ENCODE results near the gene UGT1A5. TPM values are rescaled to one million over a fixed set of nuclear protein-coding genes. Genes with fewer than 3 reads are reported as not detected.

Gene UGT1A5
- total and polyA plus RNA-seq, 2 of the 13 experiments (the other 11 are each of a cell fraction or from before 2014, with no cell fraction given) = not detected

DNA sequence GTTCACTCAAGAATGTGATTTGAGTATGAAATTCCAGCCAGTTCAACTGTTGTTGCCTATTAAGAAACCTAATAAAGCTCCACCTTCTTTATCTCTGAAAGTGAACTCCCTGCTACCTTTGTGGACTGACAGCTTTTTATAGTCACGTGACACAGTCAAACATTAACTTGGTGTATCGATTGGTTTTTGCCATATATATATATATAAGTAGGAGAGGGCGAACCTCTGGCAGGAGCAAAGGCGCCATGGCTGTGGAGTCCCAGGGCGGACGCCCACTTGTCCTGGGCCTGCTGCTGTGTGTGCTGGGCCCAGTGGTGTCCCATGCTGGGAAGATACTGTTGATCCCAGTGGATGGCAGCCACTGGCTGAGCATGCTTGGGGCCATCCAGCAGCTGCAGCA, 47.3 kb downstream of the UGT1A5 start, which contains the start of gene UGT1A1:
Gene UGT1A1 (plus strand): TSS at position 228 of the 400 bp plus-strand sequence. CDS start 18 bp downstream, at position 246.
- peaks cover 46% of the 10 kb centered on the region for H3K4me1 ChIP-seq (ENCODE audit: insufficient read depth, low read length)
- no peak within 1 kb of the TSS for H3K27ac ChIP-seq (ENCODE audit: extremely low read length, insufficient read depth, low read length)
- H3K9ac ChIP-seq (ENCODE audit: insufficient read depth, low read depth, low read length) = no peak within 1 kb of the TSS
- no peak within 1 kb of the TSS for H3K4me3 ChIP-seq (replicated peaks in 1 of 3; ENCODE audit: insufficient read depth in 1 of 3, low read depth in 2 of 3, low read length in 3 of 3)
- DNase-seq (ENCODE audit: low spot score) (peak; percentile 30), ATAC-seq (peak; percentile 13; the same call in 1 of the 3 replicates), FAIRE-seq (no peak)
- intact Hi-C loops (cut with micrococcal nuclease; ENCODE audit: unreplicated experiment) = no loop called here
- 62% methylated on average over 6 of the region's 6 CpGs for WGBS (ENCODE audit: low lambda C conversion rate)
- no peaks in the 10 kb centered on the region for H3K36me3 ChIP-seq (replicated peaks in 1 of 2; ENCODE audit: control insufficient read depth in 1 of 2, insufficient read depth in 2 of 2, low read length in 2 of 2)
- no peaks in the 10 kb centered on the region for H4K20me1 ChIP-seq (ENCODE audit: insufficient read depth, low read length)
- ChIA-PET CTCF (ENCODE audit: low intra/inter-chr PET ratio, low total read pairs) (no interaction called here), POLR2A (no interaction called here)
- H3K9me3 ChIP-seq (ENCODE audit: low read length) = no peaks in the 10 kb centered on the region
- peaks cover 9 to 74% of the 10 kb centered on the region in 2 experiments; a peak in 3 of 5 replicates for H3K27me3 ChIP-seq (ENCODE audit: control insufficient read depth in 1 of 2, insufficient read depth in 2 of 2, low read length in 2 of 2)
- H2AFZ ChIP-seq (ENCODE audit: low read length) = no peak within 1 kb of the TSS
- no peak within 1 kb of the TSS for H3K4me2 ChIP-seq (ENCODE audit: low read depth, low read length)
- in situ Hi-C loops (cut with HindIII; ENCODE audit: extremely low pct_ligation_motif_present, low pct_unique_long_range_greater_than_20kb) = no loop called here
- H3K79me2 ChIP-seq (ENCODE audit: insufficient read depth, low read length) = no peaks in the 10 kb centered on the region
- BruUV-seq (replicated peaks) = no TSS peak
- TF ChIP-seq ZNF10 (CRISPR knock-in tag; IDR thresholded peaks at IDR 0.05; ENCODE audit: borderline replicate concordance, low read depth) (no peak), FOXK2 (IDR thresholded peaks at IDR 0.05) (no peak), GTF3A (CRISPR knock-in tag; conservative IDR thresholded peaks at IDR 0.05) (no peak), PHF5A (CRISPR knock-in tag; IDR thresholded peaks at IDR 0.05; ENCODE audit: low read depth, unreplicated experiment) (no peak), ZNF20 (CRISPR knock-in tag; IDR thresholded peaks at IDR 0.05) (no peak), ZNF564 (CRISPR knock-in tag; IDR thresholded peaks at IDR 0.05) (peak; percentile 44; the same call in 1 of the 2 replicates), ZNF335 (CRISPR knock-in tag; IDR thresholded peaks at IDR 0.05) (no peak), KLF12 (CRISPR knock-in tag; IDR thresholded peaks at IDR 0.05; ENCODE audit: borderline replicate concordance) (no peak), ZSCAN31 (CRISPR knock-in tag; IDR thresholded peaks at IDR 0.05; ENCODE audit: low read depth) (no peak), ZBTB20 (CRISPR knock-in tag; IDR thresholded peaks at IDR 0.05; ENCODE audit: borderline replicate concordance, low read depth) (peak; percentile 34; the same call in 1 of the 2 replicates), ZNF792 (CRISPR knock-in tag; IDR thresholded peaks at IDR 0.05) (no peak), USF2 (IDR thresholded peaks at IDR 0.05; ENCODE audit: low read depth, low read length) (peak; percentile 81), USF2 (CRISPR knock-in tag; IDR thresholded peaks at IDR 0.05; ENCODE audit: borderline replicate concordance) (peak; percentile 70; the same call in 1 of the 2 replicates), PAXIP1 (CRISPR knock-in tag; conservative IDR thresholded peaks at IDR 0.05) (no peak), NFE2L2 (IDR thresholded peaks at IDR 0.05; ENCODE audit: low read length) (no peak), ZNF101 (CRISPR knock-in tag; IDR thresholded peaks at IDR 0.05; ENCODE audit: borderline replicate concordance, low read depth) (no peak), MED13 (CRISPR knock-in tag; IDR thresholded peaks at IDR 0.05) (no peak), BHLHE40 (IDR thresholded peaks at IDR 0.05; ENCODE audit: low read length) (0 out of 2 replicates have a peak, but pooled peaks have one; percentile 16)
- TF ChIP-seq, protein P1, sequence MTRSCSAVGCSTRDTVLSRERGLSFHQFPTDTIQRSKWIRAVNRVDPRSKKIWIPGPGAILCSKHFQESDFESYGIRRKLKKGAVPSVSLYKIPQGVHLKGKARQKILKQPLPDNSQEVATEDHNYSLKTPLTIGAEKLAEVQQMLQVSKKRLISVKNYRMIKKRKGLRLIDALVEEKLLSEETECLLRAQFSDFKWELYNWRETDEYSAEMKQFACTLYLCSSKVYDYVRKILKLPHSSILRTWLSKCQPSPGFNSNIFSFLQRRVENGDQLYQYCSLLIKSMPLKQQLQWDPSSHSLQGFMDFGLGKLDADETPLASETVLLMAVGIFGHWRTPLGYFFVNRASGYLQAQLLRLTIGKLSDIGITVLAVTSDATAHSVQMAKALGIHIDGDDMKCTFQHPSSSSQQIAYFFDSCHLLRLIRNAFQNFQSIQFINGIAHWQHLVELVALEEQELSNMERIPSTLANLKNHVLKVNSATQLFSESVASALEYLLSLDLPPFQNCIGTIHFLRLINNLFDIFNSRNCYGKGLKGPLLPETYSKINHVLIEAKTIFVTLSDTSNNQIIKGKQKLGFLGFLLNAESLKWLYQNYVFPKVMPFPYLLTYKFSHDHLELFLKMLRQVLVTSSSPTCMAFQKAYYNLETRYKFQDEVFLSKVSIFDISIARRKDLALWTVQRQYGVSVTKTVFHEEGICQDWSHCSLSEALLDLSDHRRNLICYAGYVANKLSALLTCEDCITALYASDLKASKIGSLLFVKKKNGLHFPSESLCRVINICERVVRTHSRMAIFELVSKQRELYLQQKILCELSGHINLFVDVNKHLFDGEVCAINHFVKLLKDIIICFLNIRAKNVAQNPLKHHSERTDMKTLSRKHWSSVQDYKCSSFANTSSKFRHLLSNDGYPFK (CRISPR knock-in tag; IDR thresholded peaks at IDR 0.05; ENCODE audit: borderline replicate concordance) = no peak

Measured in HepG2 (cell line).